Endodermal cell (in vitro differentiated cells): ENCODE results near the gene RCOR3. TPM values are rescaled to one million over a fixed set of nuclear protein-coding genes. Genes with fewer than 3 reads are reported as not detected.
"Not testable (repeated sequence)": the region's sequence is repeated elsewhere in the genome, so short reads cannot be mapped to it uniquely, and the experiment has no call there.

Experiments
- DNase-seq: peaks from one replicate; pipeline ENCODE4 v3.0.0-alpha.2; 2017
- H3K27ac ChIP-seq: 2 replicates; pipeline ENCODE4 v1.5.1; 2013; ENCODE audit warnings: mild to moderate bottlenecking, low read depth, low read length, moderate library complexity
- H3K27me3 ChIP-seq: 2 replicates; pipeline ENCODE4 v1.6.1; 2013; ENCODE audit warnings: mild to moderate bottlenecking, low read length, moderate library complexity; ENCODE audit not compliant: insufficient read depth, control insufficient read depth, poor library complexity, severe bottlenecking
- H3K36me3 ChIP-seq: 2 replicates; pipeline ENCODE4 v1.7.0; 2013; ENCODE audit warnings: mild to moderate bottlenecking, low read length, moderate library complexity; ENCODE audit not compliant: control insufficient read depth, insufficient read depth
- H3K4me1 ChIP-seq: one replicate; pipeline ENCODE4 v1.7.0; 2013; ENCODE audit warnings: low read length; ENCODE audit not compliant: control insufficient read depth, insufficient read depth
- H3K4me3 ChIP-seq: 2 replicates; pipeline ENCODE4 v1.5.1; 2013; ENCODE audit warnings: mild to moderate bottlenecking, low read length, moderate library complexity
- H3K9ac ChIP-seq: 2 replicates; pipeline ENCODE4 v1.6.1; 2013; ENCODE audit warnings: mild to moderate bottlenecking, low read length, moderate library complexity; ENCODE audit not compliant: poor library complexity, severe bottlenecking; ENCODE audit errors: extremely low read depth
- H3K9me3 ChIP-seq: 2 replicates; pipeline ENCODE4 v1.6.1; 2013; ENCODE audit warnings: mild to moderate bottlenecking, low read length, moderate library complexity; ENCODE audit not compliant: control insufficient read depth
- H3K27ac Mint-ChIP-seq: 2 replicates; pipeline ENCODE4 v1.8.0; 2020; ENCODE audit warnings: mixed read lengths
- H3K27me3 Mint-ChIP-seq: 2 replicates; pipeline ENCODE4 v1.8.0; 2021; ENCODE audit warnings: mild to moderate bottlenecking, mixed read lengths; ENCODE audit not compliant: insufficient read depth
- H3K36me3 Mint-ChIP-seq: 2 replicates; pipeline ENCODE4 v1.8.0; 2020; ENCODE audit warnings: low read depth, mixed read lengths
- H3K4me1 Mint-ChIP-seq: 2 replicates; pipeline ENCODE4 v1.8.0; 2020; ENCODE audit warnings: mixed read lengths
- H3K4me3 Mint-ChIP-seq: 2 replicates; pipeline ENCODE4 v1.8.0; 2020; ENCODE audit warnings: mild to moderate bottlenecking, moderate library complexity, mixed read lengths
- H3K9me3 Mint-ChIP-seq: 2 replicates; pipeline ENCODE4 v1.8.0; 2020; ENCODE audit warnings: mild to moderate bottlenecking, mixed read lengths
- WGBS, 2 experiments: methylation state at CpG; one replicate each; pipeline versions ENCODE4 v1.1.5 to v1.1.7; 2013; ENCODE audit warnings: missing lambda C conversion rate in 2 of 2, mixed read lengths in 1 of 2; ENCODE audit not compliant: insufficient coverage in 1 of 2, insufficient read length in 1 of 2; 5-methylcytosine and 5-hydroxymethylcytosine counted together
- total RNA-seq, 2 donors: library from RNA; stranded (reverse); fragmentation: NEBNext Ultra II Directional in 1 of 2; extraction: Animal tissue kit (Norgen Biotek cat#: 25700) in 1 of 2; gene quantifications; 2 replicates in 1 of 2; 3 replicates in 1 of 2; pipeline ENCODE4 v1.2.1, GENCODE V29; 2021
- TF ChIP-seq, protein P1 (sequence below): fragments of 200-600 bp; sonication (generic); conservative IDR thresholded peaks from 2 replicates; pipeline ENCODE4 v1.5.0; 2021; ENCODE audit warnings: antibody characterized with exemption, mild to moderate bottlenecking

The RCOR3 gene
- total RNA-seq, 2 donors from 2014 or later = 133 to 134 TPM

DNA sequence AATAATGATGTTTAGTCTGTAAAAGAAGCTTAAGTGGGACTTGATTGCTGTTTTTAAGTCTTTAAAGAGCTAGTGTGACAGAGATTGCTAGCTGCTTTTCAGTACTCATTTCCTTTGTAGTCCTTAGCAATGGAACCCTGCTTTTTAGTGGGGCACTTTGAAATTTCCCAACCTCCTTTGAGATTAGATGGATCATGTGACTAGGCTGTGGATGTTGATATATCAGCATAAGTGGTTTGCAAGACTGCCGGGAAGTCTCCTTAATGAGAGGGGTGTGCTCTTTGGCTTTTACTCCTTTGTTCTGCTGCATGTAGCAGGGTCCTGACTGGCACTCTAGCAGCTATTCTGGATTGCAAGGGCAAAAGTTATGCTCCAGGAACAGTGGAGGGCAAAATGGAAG is 11.2 kb upstream of the RCOR3 start:
- peaks cover 24% of the 10 kb centered on the region for H3K4me1 Mint-ChIP-seq
- H3K27ac ChIP-seq = no peak overlapping the region
- WGBS, 2 experiments = 14 to 17% methylated on average over 1 of the region's 1 CpG
- no peaks in the 10 kb centered on the region for H3K36me3 ChIP-seq
- no peak overlapping the region for H3K4me3 Mint-ChIP-seq
- no peak overlapping the region for H3K4me3 ChIP-seq
- peak; percentile 47 for DNase-seq
- peak overlapping the region; percentile 75 for H3K27ac Mint-ChIP-seq
- TF ChIP-seq, protein P1, sequence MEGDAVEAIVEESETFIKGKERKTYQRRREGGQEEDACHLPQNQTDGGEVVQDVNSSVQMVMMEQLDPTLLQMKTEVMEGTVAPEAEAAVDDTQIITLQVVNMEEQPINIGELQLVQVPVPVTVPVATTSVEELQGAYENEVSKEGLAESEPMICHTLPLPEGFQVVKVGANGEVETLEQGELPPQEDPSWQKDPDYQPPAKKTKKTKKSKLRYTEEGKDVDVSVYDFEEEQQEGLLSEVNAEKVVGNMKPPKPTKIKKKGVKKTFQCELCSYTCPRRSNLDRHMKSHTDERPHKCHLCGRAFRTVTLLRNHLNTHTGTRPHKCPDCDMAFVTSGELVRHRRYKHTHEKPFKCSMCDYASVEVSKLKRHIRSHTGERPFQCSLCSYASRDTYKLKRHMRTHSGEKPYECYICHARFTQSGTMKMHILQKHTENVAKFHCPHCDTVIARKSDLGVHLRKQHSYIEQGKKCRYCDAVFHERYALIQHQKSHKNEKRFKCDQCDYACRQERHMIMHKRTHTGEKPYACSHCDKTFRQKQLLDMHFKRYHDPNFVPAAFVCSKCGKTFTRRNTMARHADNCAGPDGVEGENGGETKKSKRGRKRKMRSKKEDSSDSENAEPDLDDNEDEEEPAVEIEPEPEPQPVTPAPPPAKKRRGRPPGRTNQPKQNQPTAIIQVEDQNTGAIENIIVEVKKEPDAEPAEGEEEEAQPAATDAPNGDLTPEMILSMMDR = no peak
- H3K9me3 Mint-ChIP-seq = peaks cover 11% of the 10 kb centered on the region
- H3K9ac ChIP-seq = no peak overlapping the region
- no peaks in the 10 kb centered on the region for H3K36me3 Mint-ChIP-seq
- peaks cover 4% of the 10 kb centered on the region for H3K4me1 ChIP-seq
- peaks cover 13% of the 10 kb centered on the region for H3K9me3 ChIP-seq
- no peaks in the 10 kb centered on the region for H3K27me3 ChIP-seq
- no peaks in the 10 kb centered on the region for H3K27me3 Mint-ChIP-seq

DNA sequence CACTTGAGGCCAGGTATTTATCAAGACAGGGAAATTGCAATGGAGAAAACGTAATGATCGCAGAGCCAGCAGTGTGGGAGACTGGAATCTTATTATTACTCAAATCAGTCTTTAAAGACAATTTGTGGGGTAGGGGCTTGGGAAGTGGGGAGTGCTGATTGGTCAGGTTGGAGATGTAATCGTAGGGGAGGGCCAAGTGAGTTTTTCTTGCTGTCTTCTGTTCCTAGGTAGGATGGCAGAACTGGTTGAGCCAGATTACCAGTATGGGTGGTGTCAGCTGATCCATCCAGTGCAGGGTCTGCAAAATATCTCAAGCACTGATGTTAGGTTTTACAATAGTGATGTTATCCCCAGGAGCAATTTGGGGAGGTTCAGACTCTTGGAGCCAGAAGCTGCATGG is 9.6 kb upstream of the RCOR3 start:
- not testable (repeated sequence) for H3K27ac ChIP-seq, H3K4me1 ChIP-seq, H3K27ac Mint-ChIP-seq, H3K9ac ChIP-seq, H3K27me3 Mint-ChIP-seq, H3K4me3 ChIP-seq, H3K4me3 Mint-ChIP-seq, DNase-seq, H3K36me3 Mint-ChIP-seq, H3K36me3 ChIP-seq, H3K27me3 ChIP-seq
- Mint-ChIP-seq H3K9me3 (peaks cover 13% of the 10 kb centered on the region), H3K4me1 (peaks cover 24% of the 10 kb centered on the region)
- peaks cover 13% of the 10 kb centered on the region for H3K9me3 ChIP-seq
- WGBS, 2 experiments = 88 to 95% methylated on average over 2 to 3 of the region's 3 CpGs

DNA sequence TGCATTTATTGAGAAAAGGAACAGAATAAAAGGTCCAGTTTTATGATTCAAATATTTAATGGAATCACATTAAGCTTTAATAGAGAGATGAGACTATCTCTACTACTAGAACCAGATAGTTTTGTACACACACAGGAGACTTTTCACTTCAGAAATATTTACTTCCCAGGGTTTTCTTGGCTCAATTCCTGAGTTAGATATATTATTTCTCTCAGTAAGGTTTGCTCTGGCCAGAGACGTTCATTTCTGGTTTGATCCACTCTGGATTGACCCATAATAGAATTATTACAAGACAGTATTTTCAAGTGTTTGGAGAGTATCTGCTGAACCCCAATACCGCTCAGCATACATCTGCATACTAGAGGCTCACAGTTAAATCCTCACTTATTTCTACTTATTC is 1.3 kb upstream of the RCOR3 start:
- peaks cover 13% of the 10 kb centered on the region for H3K36me3 ChIP-seq
- H3K9me3 ChIP-seq = peaks cover under 1% of the 10 kb centered on the region
- WGBS, 2 experiments = 40% methylated on average over 1 of the region's 2 CpGs; no CpG with 5 or more reads in 1 of the 2 experiments
- H3K27me3 Mint-ChIP-seq = no peaks in the 10 kb centered on the region
- DNase-seq = no peak
- peak overlapping the region; percentile 85 for H3K4me3 Mint-ChIP-seq
- H3K27ac ChIP-seq = peak overlapping the region; percentile 92
- no peaks in the 10 kb centered on the region for H3K27me3 ChIP-seq
- H3K36me3 Mint-ChIP-seq = peaks cover 15% of the 10 kb centered on the region
- peaks cover 3% of the 10 kb centered on the region for H3K9me3 Mint-ChIP-seq
- peak overlapping the region; percentile 95 for H3K27ac Mint-ChIP-seq
- H3K9ac ChIP-seq = peak overlapping the region; percentile 91
- TF ChIP-seq, protein P1 = no peak
- H3K4me3 ChIP-seq = peak overlapping the region; percentile 93
- peaks cover 5% of the 10 kb centered on the region for H3K4me1 ChIP-seq
- peaks cover 21% of the 10 kb centered on the region for H3K4me1 Mint-ChIP-seq

DNA sequence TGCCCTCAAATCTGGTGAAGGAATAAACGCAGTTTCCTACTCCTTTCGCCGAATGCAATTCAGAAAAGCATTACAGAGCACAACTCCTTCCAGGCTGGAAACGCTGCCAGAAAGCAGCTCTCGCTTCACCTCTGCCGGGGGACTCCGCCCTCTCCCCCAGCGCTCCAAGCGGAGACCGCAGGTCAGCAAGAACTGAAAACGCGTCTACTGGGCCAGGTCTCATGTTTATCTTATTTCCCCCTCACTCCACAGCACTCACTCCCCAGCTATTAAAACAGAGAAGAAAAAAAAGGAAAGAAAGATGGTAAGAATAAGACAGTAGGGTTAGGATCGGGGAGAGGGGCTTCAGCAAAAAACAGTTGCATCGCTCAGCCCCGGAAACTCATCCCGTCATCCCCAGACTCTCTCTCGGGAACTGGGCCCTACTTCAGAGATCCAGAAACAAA is 833 bp upstream of the RCOR3 start:
- Mint-ChIP-seq H3K27me3 (no peaks in the 10 kb centered on the region), H3K36me3 (peaks cover 18% of the 10 kb centered on the region), H3K9me3 (no peaks in the 10 kb centered on the region), H3K4me1 (peaks cover 21% of the 10 kb centered on the region), H3K27ac (peak overlapping the region; percentile 95), H3K4me3 (peak overlapping the region; percentile 85)
- TF ChIP-seq, protein P1 = no peak
- peak overlapping the region; percentile 91 for H3K9ac ChIP-seq
- 1 to 2% methylated on average over 7 to 17 of the region's 17 CpGs for WGBS, 2 experiments
- H3K27me3 ChIP-seq = no peaks in the 10 kb centered on the region
- H3K4me1 ChIP-seq = peaks cover 5% of the 10 kb centered on the region
- H3K4me3 ChIP-seq = peak overlapping the region; percentile 93
- DNase-seq = peak; percentile 87
- peaks cover 16% of the 10 kb centered on the region for H3K36me3 ChIP-seq
- H3K27ac ChIP-seq = peak overlapping the region; percentile 92
- H3K9me3 ChIP-seq = no peaks in the 10 kb centered on the region
